NK-92 treated with Interleukin-12 subunit alpha and Interleukin-12 subunit beta, amount 100 ng/mL, for 24 hours (cell line): ENCODE data around the gene PRKAG2.
"Not testable (repeated sequence)": the region's sequence is repeated elsewhere in the genome, so short reads cannot be mapped to it uniquely, and the experiment has no call there.

Experiments
- DNase-seq: peaks from one replicate; lab custom pipeline; 2025; lab: John Stamatoyannopoulos, UW

The PRKAG2 gene

GRCh38 chr7:151884312-151885201 is 7.6 kb upstream of the PRKAG2 start:
- DNase-seq: no peak

- DNase-seq: no peak
These were observed 6.9 kb upstream of the PRKAG2 start for GRCh38 chr7:151883857-151884256.

DNA sequence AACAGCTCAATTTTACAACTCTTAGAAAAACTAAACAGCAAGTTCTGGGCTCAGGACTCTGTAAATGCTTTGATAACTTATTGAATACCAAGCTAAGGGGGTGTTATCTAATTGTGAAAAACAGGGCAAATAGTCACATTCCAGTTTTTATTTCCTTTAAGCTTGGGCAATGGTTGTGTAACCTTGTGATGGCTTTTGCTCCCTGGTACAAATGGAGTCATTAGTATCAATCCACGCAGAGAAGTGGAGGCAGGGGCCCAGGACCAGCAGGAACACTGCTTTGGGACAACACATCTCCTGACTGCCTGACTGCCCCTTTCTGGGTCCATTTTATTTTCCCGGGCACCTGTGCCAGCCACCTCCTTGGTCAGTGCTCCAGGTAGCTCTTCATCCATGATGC is 5.8 kb upstream of the PRKAG2 start:
- DNase-seq: no peak

DNA sequence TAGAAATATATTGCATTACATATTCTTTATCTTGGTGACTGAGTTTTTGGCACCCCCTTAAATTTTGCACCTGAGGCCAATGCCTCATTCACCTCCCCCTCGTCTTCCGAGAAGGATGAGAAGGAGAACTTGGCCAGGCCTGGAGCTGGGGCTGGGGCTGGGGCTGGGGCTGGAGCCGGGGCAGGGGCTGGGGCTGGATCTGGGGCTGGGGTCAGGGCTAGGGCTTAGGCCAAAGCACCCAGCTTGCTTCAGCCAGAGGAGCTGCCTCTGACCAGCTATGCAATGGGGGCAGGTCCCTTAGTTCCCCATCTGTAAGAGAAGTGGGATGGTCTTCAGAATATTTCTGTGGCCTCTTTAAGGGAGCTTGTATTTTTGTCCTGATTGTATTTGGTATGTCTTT is 3.8 kb upstream of the PRKAG2 start:
- no peak for DNase-seq

DNA sequence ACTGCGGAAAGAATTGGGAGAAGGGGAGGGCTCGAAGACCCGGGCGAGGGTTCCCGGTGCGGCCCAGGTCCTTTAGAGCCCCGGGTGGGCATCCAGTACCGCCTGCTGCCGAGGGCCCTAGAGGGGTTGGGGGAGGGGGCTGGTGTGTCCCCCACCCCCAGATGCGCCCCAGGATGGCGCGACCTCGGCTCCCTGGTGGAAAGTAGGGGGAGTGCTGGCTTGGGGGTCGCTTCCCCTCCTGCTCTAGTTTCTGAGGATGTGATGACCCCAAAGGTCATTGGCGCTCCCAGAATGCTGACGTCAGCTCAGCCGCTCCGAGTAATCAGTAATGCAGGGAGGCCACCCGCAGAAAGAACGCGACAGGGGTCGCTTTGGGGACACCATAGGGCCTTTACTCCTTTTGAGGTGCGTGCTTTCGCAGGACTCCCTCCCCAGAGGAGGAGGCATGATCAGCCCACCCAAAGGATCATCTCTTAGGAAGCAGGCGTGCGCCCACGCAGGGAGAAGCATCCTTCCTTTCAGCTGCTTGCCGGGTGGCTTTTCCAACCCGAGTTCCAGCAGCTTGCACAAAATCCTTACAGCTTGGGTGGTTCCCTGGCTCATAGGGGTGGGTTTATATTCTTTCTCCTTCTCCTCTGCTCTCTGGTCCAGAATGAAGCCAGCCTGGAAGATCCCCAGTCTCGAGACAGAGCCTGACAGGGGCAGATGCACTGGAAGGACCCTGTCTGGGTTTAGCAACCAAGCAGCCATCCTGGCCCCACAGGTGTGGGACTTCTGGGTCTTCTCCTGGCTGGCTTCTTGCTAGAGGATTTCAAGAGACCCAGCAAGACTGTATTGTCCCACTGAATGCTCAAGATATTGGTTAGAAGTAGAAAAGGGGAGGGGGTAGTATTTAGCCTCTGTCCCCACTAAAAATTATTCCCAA is 1.3 kb upstream of the PRKAG2 start:
- DNase-seq: no peak

DNA sequence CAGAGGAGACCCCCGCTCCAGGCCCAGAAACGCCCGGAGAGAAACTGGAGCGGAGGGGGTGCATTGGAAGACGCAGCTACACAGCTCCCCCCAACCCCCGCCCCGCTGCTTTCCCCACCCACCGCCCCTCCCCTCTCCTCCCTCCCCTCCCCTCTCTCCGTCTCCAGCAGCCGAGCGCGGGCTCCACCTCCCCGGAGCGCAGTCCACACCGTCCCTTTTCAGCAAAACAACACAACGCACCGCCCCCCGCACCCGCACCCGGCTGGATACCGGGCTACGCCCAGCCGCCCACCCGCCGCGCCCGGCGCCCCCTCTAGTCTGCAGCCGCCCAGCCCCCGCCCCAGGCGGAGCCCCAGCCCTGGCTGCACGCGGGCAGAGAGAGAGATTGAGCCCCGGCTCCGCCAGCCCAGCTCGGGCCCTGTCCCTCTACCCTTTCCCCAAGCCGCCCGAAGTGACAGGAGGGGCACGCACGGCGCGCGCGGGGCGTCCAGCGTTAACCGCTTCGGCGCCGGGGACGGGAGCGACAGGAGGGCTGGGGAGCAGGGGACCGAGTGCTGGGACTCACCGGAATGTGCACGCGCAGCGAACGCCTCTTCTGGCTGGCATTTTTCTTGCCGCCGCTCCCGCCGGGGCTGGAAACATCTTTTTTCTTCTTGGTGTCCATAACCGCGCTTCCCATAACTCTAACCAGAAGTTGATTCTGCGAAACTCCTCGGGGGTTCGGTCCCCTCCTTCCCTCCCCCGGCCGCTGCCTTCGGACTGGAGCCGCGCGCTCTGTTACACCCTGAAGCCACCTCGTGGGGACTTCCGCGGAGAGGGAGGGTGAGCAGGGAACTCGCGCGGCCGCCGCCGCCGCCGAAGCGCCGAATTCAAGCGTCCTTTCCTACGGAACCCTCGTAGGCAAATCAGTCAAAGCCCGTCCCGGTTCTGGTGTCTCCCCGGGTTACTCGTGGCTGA is 695 bp downstream of the PRKAG2 start:
- no peak for DNase-seq

GRCh38 chr7:151874479-151874878 is 2.4 kb downstream of the PRKAG2 start:
- DNase-seq: not testable (repeated sequence)

- no peak for DNase-seq
These were observed 3.4 kb downstream of the PRKAG2 start for GRCh38 chr7:151873402-151873965.

GRCh38 chr7:151872531-151873401 is 4.1 kb downstream of the PRKAG2 start:
- no peak for DNase-seq

DNA sequence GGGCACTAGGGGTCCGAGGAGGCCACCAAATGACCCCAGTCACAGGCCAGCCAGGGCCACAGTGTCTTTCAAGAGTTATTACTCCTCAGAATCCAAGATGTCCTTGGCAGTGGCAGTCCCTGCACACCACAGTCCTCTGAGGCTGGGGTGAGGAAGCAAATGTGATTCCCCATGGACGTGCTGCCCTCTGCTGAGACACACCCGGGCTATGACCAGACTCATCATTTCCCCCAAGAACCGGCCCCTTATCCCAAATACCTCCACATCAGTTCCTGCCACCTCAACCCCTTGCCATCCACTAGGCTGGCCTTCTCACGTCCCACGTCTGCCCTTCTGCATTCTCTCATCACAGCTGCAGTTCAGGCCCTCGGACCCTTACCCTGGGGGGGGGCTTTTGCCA is 5.0 kb downstream of the PRKAG2 start:
- no peak for DNase-seq

DNA sequence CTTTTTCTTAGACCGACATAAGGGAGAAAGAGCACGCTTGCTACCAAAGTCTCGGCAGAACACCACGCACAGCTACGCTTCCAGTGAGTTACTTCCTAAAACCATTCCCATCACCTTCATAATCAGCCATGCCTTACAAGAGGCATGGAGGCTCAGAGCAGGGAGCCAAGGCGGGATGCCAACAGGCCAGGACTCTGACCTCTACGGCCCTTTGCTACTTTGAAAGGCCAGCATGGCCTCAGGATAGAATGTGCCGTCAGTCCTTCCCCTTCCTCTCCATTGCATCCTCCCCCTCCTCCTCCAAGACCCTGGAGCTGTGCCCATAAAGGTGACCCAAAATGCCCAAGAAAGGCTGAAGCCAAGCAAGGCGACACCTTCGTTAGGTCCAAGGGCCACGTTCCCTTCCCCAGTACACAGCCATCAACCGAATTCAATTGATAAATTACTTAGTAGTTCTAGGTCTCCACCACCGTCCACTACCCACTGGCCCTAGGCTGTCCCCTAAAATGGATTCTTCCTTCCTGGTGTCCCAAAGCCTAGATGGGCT is 5.7 kb downstream of the PRKAG2 start:
- DNase-seq: no peak

DNA sequence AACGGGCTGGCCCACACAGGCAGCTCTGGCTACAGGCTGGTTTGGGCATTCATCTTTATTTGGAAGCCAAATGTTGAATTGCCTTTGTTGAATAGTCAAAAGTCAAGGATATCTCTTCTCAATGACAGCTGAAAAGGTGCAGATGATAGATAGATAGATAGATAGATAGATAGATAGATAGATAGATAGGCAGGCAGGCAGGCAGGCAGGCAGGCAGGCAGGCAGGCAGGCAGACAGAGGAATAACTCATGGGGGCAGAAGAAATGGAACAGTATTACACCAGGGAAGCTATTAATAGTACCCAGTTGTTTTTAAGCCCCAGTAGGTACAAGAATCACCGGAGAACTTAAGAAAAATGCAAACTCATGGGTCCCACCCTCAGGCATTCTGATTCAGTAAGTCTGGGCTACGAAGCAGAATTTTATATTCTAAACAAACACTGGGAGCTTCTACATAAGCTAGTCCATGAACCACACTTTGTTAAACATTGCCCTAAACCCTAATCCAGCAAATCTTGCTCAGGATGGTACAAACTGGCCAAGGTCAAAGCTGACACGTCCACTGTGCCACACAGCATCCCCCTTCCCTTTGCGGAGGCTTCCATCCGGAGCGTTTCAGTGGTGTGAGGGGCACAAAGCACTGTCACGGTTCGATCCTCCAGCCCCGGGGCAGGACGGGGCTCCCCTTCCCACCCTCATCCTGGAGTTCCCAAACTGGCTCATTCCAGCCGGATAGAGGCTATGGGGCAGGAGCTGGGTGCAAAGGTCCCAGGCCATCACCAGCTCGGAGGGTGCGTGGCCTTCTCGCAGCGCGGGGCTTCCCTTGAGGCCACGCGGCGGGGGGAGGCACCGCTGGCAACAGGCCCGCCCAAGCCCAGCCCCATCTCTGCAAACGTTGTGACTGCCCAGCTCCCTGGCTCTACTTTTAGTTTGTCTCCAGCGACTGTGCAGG is 6.7 kb downstream of the PRKAG2 start:
- no peak for DNase-seq

GRCh38 chr7:151869455-151869854 is 7.5 kb downstream of the PRKAG2 start:
- no peak for DNase-seq

DNA sequence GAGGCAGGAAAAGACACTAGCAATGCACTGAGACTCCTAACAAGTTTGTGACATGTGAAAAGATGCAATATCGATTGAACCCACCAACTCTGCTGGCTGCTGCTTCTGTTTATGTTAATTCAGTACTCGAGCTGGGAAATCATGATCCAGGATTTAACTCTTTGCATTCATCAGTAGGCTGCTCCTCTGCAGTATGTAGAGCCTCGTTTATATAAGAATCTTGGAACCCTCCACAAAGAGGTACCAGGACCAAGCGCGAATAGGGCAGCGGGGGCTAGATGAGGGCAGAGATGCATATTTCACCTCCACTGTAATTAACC is 7.8 kb downstream of the PRKAG2 start:
- no peak for DNase-seq

GRCh38 chr7:151868396-151869108 is 8.4 kb downstream of the PRKAG2 start:
- no peak for DNase-seq

DNA sequence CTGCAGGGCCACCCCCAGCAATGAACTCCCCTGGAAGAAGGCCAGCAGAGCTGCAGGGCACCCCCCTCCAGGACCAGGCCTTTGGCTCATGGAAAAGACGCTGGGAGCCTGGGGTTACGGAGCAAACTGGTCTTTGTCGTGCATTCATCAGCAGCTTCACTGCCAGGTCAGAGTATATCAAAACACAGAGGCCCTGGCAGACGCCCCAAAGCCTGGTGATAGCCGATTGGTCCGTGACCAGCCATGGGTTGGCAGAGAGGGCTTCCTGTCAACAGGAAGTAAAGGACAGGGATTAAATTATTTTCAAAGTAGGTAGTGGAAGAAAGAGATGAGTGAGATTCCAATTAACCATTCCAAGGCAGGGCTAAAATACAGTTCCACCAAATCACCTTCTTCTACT is 9.0 kb downstream of the PRKAG2 start:
- no peak for DNase-seq

- no peak for DNase-seq
These were observed 9.9 kb downstream of the PRKAG2 start for GRCh38 chr7:151866761-151867655.
